ENCODE measurements around the gene DCC. TPM values are rescaled to one million over a fixed set of nuclear protein-coding genes. Genes with fewer than 3 reads are reported as not detected.

Gene DCC
- total and polyA plus RNA-seq, 2 of the 8 experiments (the other 6 are each of a cell fraction or from before 2014, with no cell fraction given) = 0.14 to 1.4 TPM

DNA sequence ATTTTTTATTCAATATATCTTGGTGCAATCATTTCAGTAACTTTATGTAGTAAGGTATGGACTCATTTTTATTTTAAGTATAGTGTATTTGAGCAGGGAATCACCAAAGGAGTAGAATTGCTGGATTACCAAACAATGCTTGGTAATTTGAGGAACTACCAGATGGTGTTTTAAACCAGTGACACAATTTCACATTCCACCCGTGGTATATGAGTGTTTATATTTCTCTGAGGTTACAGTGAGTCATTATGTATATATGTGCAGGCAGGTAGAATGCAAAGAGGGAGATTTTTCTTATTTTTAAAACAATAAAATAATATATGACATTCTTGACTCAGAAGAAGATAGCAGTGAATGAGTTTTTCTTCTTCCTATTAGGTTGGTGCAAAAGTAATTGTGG, 596.9 kb downstream of the DCC start:
- H3K27ac ChIP-seq (ENCODE audit: low read depth, low read length) = no peak overlapping the region
- no peak overlapping the region for H2BK5ac ChIP-seq (ENCODE audit: low read depth, low read length)
- H2AK5ac ChIP-seq (ENCODE audit: low read depth, low read length) = no peak overlapping the region
- no peak overlapping the region for H3K14ac ChIP-seq (ENCODE audit: insufficient read length)
- no peaks in the 10 kb centered on the region for H3K4me1 ChIP-seq (replicated peaks in 1 of 4; ENCODE audit: control insufficient read depth in 3 of 4, insufficient read depth in 4 of 4, low read length in 3 of 4)
- H3K23me2 ChIP-seq (ENCODE audit: low read depth, low read length) = peaks cover 3% of the 10 kb centered on the region; the same call in 1 of the 2 replicates
- no peak overlapping the region for H3K4me2 ChIP-seq (ENCODE audit: insufficient read depth in 1 of 2, low read depth in 2 of 2, low read length in 2 of 2)
- H2BK120ac ChIP-seq (replicated peaks; ENCODE audit: low read depth, low read length) = no peak overlapping the region
- no peaks in the 10 kb centered on the region for H4K20me1 ChIP-seq (replicated peaks in 1 of 2; ENCODE audit: control insufficient read depth in 1 of 2, insufficient read depth in 2 of 2, low read length in 2 of 2)
- H4K5ac ChIP-seq (ENCODE audit: insufficient read length, low read depth, low read length) = no peak overlapping the region
- POLR2A ChIA-PET (ENCODE audit: partially characterized antibody) = no interaction called here
- no peak overlapping the region for H4K91ac ChIP-seq (replicated peaks; ENCODE audit: insufficient read length, low read length)
- no peaks in the 10 kb centered on the region for H3K79me2 ChIP-seq (ENCODE audit: control insufficient read depth in 1 of 2, insufficient read depth in 2 of 2, low read length in 2 of 2)
- H3K9me3 ChIP-seq (ENCODE audit: insufficient read depth in 2 of 2, low read depth in 1 of 2, low read length in 1 of 2) = no peaks in the 10 kb centered on the region
- DNase-seq (ENCODE audit: low read depth in 1 of 2, low spot score in 2 of 2) (no peak), FAIRE-seq (no peak)
- H3K23ac ChIP-seq (ENCODE audit: insufficient read length) = no peak overlapping the region
- no peak overlapping the region for H3K4ac ChIP-seq (replicated peaks; ENCODE audit: insufficient read length, low read depth, low read length)
- no peak overlapping the region for H3K18ac ChIP-seq (ENCODE audit: extremely low read depth, low read length)
- TF ChIP-seq POU5F1 (IDR thresholded peaks at IDR 0.05; ENCODE audit: low read depth, low read length) = no peak
- H3K56ac ChIP-seq (replicated peaks; ENCODE audit: insufficient read length, low read depth, low read length) = no peak overlapping the region
- no peak overlapping the region for H2BK12ac ChIP-seq (ENCODE audit: low read depth, low read length)
- 86% methylated on average over 1 of the region's 1 CpG; no CpG with 5 or more reads in 1 of the 2 experiments for WGBS, 2 experiments (ENCODE audit: extremely low coverage in 1 of 2, insufficient coverage in 1 of 2, insufficient read length in 1 of 2, insufficient replicate concordance in 2 of 2, low coverage in 1 of 2, low lambda C conversion rate in 2 of 2, missing lambda C conversion rate in 1 of 2)
- no peak overlapping the region for H2BK20ac ChIP-seq (ENCODE audit: low read length)
- H3K36me3 ChIP-seq (ENCODE audit: control insufficient read depth in 2 of 4, insufficient read depth in 4 of 4, low read length in 3 of 4) = no peaks in the 10 kb centered on the region
- CTCF ChIA-PET (ENCODE audit: partially characterized antibody) = no interaction called here
- H3K79me1 ChIP-seq (ENCODE audit: low read depth, low read length) = no peaks in the 10 kb centered on the region
- H4K8ac ChIP-seq (ENCODE audit: extremely low read depth, insufficient read depth, low read length) = no peak overlapping the region
- no peak overlapping the region for H3K9ac ChIP-seq (replicated peaks in 1 of 4; ENCODE audit: extremely low read depth in 1 of 4, low read depth in 3 of 4, low read length in 3 of 4)
- no peaks in the 10 kb centered on the region for H3K27me3 ChIP-seq (replicated peaks in 1 of 4; ENCODE audit: control insufficient read depth in 3 of 4, extremely low read depth in 1 of 4, insufficient read depth in 3 of 4, low read length in 3 of 4)
- no peak overlapping the region for H2AFZ ChIP-seq (ENCODE audit: low read length)
- H2BK15ac ChIP-seq (ENCODE audit: low read length) = no peak overlapping the region
- no peak overlapping the region for H3K4me3 ChIP-seq (ENCODE audit: extremely low read depth in 1 of 4, insufficient read depth in 2 of 4, low read depth in 3 of 4, low read length in 4 of 4)

Data from H1 (cell line).